ENCODE data around the gene LGALS16. TPM values are rescaled to one million over a fixed set of nuclear protein-coding genes. Genes with fewer than 3 reads are reported as not detected.
A peak's percentile ranks its signal among the peaks of the same experiment; 100 is the strongest.

LGALS16 gene
- polyA plus RNA-seq (2011; rRNA removed) (not detected in 2 replicates), polyA plus RNA-seq (2017; fragmentation: RNase III; extraction: RNeasy Plus Mini Kit Qiagen cat#74134 plus additional on column Dnase treatment) (not detected in 3 replicates), polyA minus RNA-seq (2011; rRNA and poly(A)+ RNA removed) (not detected in 2 replicates)
- polyA plus RNA-seq (2012; cell fraction: cytosol; rRNA removed): not detected in 2 replicates
- not detected in 2 replicates for polyA plus RNA-seq (2012; cell fraction: nucleus; rRNA removed)

DNA sequence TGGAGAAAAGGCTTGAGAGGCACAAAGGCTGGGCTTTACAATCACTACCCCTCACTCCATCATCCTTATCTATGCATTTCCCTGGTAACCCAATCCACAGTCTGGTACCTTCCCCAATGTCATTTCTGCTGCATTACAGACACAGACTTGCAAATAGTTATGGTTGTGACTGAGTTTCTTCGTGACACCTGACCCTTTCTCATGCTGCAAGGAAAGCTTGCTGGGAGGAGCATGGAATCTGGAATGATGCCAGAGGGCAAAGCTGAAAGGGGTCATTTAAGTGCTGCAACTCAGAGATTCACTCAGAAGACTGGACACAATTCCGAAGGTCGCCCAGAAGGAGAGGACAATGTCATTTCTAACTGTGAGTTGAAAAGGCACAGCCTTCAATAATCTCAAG is at the start of gene LGALS16:
LGALS16 (plus strand) TSS at position 301 of the 400 bp plus-strand sequence; CDS start at position 350, 49 bp downstream.
- ATAC-seq: no peak
- H3K4me3 ChIP-seq: no peak within 1 kb of the TSS
- TF ChIP-seq NFE2L2 (conservative IDR thresholded peaks at IDR 0.05; ENCODE audit: low read length) (no peak), MAZ (IDR thresholded peaks at IDR 0.05; ENCODE audit: borderline replicate concordance, low read depth, low read length) (no peak), ZSCAN20 (CRISPR knock-in tag; IDR thresholded peaks at IDR 0.05) (no peak), RAD21 (conservative IDR thresholded peaks at IDR 0.05 in 1 of 2, IDR thresholded peaks at IDR 0.05 in 1 of 2) (no peak), E2F6 (IDR thresholded peaks at IDR 0.05; ENCODE audit: borderline replicate concordance, low read depth) (no peak), POLR2A (IDR thresholded peaks at IDR 0.05; ENCODE audit: low read length) (no peak), JUNB (IDR thresholded peaks at IDR 0.05) (no peak), EP300 (IDR thresholded peaks at IDR 0.05) (no peak)
- TF ChIP-seq, protein P1, sequence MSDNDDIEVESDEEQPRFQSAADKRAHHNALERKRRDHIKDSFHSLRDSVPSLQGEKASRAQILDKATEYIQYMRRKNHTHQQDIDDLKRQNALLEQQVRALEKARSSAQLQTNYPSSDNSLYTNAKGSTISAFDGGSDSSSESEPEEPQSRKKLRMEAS (IDR thresholded peaks at IDR 0.05): no peak
- TF ChIP-seq, protein P2, sequence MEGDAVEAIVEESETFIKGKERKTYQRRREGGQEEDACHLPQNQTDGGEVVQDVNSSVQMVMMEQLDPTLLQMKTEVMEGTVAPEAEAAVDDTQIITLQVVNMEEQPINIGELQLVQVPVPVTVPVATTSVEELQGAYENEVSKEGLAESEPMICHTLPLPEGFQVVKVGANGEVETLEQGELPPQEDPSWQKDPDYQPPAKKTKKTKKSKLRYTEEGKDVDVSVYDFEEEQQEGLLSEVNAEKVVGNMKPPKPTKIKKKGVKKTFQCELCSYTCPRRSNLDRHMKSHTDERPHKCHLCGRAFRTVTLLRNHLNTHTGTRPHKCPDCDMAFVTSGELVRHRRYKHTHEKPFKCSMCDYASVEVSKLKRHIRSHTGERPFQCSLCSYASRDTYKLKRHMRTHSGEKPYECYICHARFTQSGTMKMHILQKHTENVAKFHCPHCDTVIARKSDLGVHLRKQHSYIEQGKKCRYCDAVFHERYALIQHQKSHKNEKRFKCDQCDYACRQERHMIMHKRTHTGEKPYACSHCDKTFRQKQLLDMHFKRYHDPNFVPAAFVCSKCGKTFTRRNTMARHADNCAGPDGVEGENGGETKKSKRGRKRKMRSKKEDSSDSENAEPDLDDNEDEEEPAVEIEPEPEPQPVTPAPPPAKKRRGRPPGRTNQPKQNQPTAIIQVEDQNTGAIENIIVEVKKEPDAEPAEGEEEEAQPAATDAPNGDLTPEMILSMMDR (IDR thresholded peaks at IDR 0.05): no peak
- H3K27ac ChIP-seq: no peak within 1 kb of the TSS
- POLR2A ChIA-PET: no interaction called here
- H3K4me1 ChIP-seq: no peaks in the 10 kb centered on the region
- WGBS (ENCODE audit: missing lambda C conversion rate): 3% methylated on average over 3 of the region's 3 CpGs
- FAIRE-seq: no peak
- no peak for DNase-seq (ENCODE audit: low read depth in 1 of 2, low spot score in 1 of 2)
- CTCF ChIA-PET: interaction anchor here (0.9 to 1.7 kb wide), 4 partner anchors 10 to 95 kb away, joined by 3 to 4 read pairs (median 3); no protein-coding TSS in a partner anchor
- no peak within 1 kb of the TSS for H3K4me2 ChIP-seq
- H3K9me3 ChIP-seq: no peaks in the 10 kb centered on the region

DNA sequence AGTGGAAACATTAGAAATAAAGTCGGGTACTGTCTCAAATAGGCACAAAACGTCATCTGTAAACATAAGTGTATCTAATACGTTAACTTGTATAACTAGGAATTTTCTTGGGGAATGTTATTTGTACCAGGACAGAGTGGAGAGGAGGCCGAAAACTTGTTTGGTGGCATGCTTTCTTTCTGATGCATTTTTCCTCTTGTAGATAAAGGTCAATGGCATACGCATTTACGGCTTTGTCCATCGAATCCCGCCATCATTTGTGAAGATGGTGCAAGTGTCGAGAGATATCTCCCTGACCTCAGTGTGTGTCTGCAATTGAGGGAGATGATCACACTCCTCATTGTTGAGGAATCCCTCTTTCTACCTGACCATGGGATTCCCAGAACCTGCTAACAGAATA is 48.7 kb upstream of the LGALS16 start:
- Histone ChIP-seq H3K4me1 (no peaks in the 10 kb centered on the region), H3K4me3 (no peak overlapping the region), H3K4me2 (no peak overlapping the region), H3K27ac (no peak overlapping the region), H3K9me3 (no peaks in the 10 kb centered on the region; the same call in 2 of the 3 replicates)
- WGBS (ENCODE audit: missing lambda C conversion rate): 14% methylated on average over 9 of the region's 9 CpGs
- TF ChIP-seq ZSCAN20 (CRISPR knock-in tag; IDR thresholded peaks at IDR 0.05): no peak
- TF ChIP-seq, protein P2 (IDR thresholded peaks at IDR 0.05): no peak
- no peak for TF ChIP-seq CBX2 (IDR thresholded peaks at IDR 0.05; ENCODE audit: borderline replicate concordance, low read depth)
- no peak for TF ChIP-seq EHF (CRISPR knock-in tag; IDR thresholded peaks at IDR 0.05)
- no peak for TF ChIP-seq RCOR1 (IDR thresholded peaks at IDR 0.05; ENCODE audit: low read depth, low read length)
- no peak for TF ChIP-seq FOSB (CRISPR knock-in tag; IDR thresholded peaks at IDR 0.05)
- no peak for TF ChIP-seq BHLHE40 (IDR thresholded peaks at IDR 0.05; ENCODE audit: low read depth, low read length)
- TF ChIP-seq HDAC2 (IDR thresholded peaks at IDR 0.05): no peak
- no peak for TF ChIP-seq KDM5A (IDR thresholded peaks at IDR 0.05)
- TF ChIP-seq RAD21 (conservative IDR thresholded peaks at IDR 0.05 in 1 of 2, IDR thresholded peaks at IDR 0.05 in 1 of 2): no peak
- no peak for TF ChIP-seq POLR2AphosphoS2 (conservative IDR thresholded peaks at IDR 0.05; ENCODE audit: low read length)
- DNase-seq (ENCODE audit: low read depth in 1 of 2, low spot score in 1 of 2): no peak
- no peak for FAIRE-seq
- ChIA-PET POLR2A (no interaction called here), CTCF (no interaction called here)
- ATAC-seq: no peak; a peak in 1 of 6 replicates

DNA sequence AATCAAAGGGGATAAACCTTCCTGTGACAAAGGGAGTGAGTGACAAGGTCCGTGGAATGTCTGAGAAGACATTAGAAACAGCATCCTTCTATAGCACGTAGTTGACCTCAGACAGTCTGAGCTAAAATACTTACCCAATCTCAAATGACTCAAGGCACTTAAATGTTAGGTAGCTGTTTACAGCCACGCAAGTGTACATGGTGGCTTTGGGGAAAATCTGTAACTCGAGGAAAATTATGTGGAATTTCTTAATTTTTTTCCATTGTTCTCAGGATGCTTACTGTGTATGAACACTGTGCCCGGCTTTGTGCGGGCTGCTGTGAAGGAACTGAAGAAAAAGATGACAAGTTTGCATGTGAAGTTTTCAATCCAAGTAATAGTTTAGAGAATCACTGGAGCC is 48.2 kb upstream of the LGALS16 start:
- Histone ChIP-seq H3K9me3 (no peaks in the 10 kb centered on the region; the same call in 2 of the 3 replicates), H3K4me2 (no peak overlapping the region), H3K4me1 (no peaks in the 10 kb centered on the region), H3K27ac (no peak overlapping the region), H3K4me3 (no peak overlapping the region)
- ATAC-seq: no peak; a peak in 1 of 6 replicates
- WGBS (ENCODE audit: missing lambda C conversion rate): 27% methylated on average over 6 of the region's 6 CpGs
- FAIRE-seq: peak; percentile 74
- CTCF ChIA-PET: no interaction called here
- TF ChIP-seq MYC (IDR thresholded peaks at IDR 0.05; ENCODE audit: borderline replicate concordance, low read length) (no peak), RAD21 (conservative IDR thresholded peaks at IDR 0.05 in 1 of 2, IDR thresholded peaks at IDR 0.05 in 1 of 2) (no peak), HOXB5 (CRISPR knock-in tag; IDR thresholded peaks at IDR 0.05) (no peak), MAZ (IDR thresholded peaks at IDR 0.05; ENCODE audit: borderline replicate concordance, low read depth, low read length) (no peak), NPAS2 (CRISPR knock-in tag; IDR thresholded peaks at IDR 0.05; ENCODE audit: borderline replicate concordance) (no peak), POLR2AphosphoS2 (conservative IDR thresholded peaks at IDR 0.05; ENCODE audit: low read length) (no peak), ZFP36 (IDR thresholded peaks at IDR 0.05; ENCODE audit: borderline replicate concordance, partially characterized antibody) (no peak), CHD4 (IDR thresholded peaks at IDR 0.05; ENCODE audit: borderline replicate concordance) (no peak)
- TF ChIP-seq, protein P3, sequence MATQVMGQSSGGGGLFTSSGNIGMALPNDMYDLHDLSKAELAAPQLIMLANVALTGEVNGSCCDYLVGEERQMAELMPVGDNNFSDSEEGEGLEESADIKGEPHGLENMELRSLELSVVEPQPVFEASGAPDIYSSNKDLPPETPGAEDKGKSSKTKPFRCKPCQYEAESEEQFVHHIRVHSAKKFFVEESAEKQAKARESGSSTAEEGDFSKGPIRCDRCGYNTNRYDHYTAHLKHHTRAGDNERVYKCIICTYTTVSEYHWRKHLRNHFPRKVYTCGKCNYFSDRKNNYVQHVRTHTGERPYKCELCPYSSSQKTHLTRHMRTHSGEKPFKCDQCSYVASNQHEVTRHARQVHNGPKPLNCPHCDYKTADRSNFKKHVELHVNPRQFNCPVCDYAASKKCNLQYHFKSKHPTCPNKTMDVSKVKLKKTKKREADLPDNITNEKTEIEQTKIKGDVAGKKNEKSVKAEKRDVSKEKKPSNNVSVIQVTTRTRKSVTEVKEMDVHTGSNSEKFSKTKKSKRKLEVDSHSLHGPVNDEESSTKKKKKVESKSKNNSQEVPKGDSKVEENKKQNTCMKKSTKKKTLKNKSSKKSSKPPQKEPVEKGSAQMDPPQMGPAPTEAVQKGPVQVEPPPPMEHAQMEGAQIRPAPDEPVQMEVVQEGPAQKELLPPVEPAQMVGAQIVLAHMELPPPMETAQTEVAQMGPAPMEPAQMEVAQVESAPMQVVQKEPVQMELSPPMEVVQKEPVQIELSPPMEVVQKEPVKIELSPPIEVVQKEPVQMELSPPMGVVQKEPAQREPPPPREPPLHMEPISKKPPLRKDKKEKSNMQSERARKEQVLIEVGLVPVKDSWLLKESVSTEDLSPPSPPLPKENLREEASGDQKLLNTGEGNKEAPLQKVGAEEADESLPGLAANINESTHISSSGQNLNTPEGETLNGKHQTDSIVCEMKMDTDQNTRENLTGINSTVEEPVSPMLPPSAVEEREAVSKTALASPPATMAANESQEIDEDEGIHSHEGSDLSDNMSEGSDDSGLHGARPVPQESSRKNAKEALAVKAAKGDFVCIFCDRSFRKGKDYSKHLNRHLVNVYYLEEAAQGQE (IDR thresholded peaks at IDR 0.05): no peak
- no peak for DNase-seq (ENCODE audit: low read depth in 1 of 2, low spot score in 1 of 2)
- POLR2A ChIA-PET: no interaction called here
